ENCODE results near the gene CAPN9.
"Not testable (repeated sequence)": the region's sequence is repeated elsewhere in the genome, so short reads cannot be mapped to it uniquely, and the experiment has no call there.

CAPN9 gene

DNA sequence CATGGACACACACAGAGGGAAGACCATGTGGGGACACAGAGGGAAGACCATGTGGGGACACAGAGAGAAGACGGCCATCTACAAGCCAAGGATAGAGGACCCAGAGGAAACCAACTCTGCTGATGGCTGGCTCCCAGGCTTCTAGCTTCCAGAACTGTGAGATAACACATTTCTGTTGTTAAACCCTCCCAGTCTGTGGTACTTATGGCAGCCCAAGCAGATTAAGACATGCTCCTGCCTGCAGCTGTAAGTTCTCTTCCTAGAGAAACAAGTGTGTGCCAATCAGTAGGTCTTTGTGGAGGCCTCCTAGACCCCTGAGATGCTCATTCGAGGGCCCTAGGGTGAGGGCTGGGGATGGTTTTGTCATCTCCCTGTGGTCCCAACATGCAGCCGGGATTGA is 35.9 kb upstream of the CAPN9 start:
- no peak overlapping the region for H3K27ac ChIP-seq (ENCODE audit: low read depth in 2 of 2, low read length in 2 of 2)
- no peak overlapping the region for H3K4me3 ChIP-seq (ENCODE audit: low read length in 2 of 2)

GRCh38 chr1:230712470-230712942 is 34.7 kb upstream of the CAPN9 start:
- no peaks in the 10 kb centered on the region for H3K9me3 ChIP-seq (ENCODE audit: control insufficient read depth in 2 of 2, low read length in 2 of 2)
- H3K4me3 ChIP-seq (ENCODE audit: low read length in 2 of 2): no peak overlapping the region
- no peaks in the 10 kb centered on the region for H3K27me3 ChIP-seq (ENCODE audit: control insufficient read depth in 2 of 2, insufficient read depth in 2 of 2, low read length in 2 of 2)
- H3K27ac ChIP-seq (ENCODE audit: low read depth in 2 of 2, low read length in 2 of 2): no peak overlapping the region
- H3K9ac ChIP-seq (ENCODE audit: low read depth in 1 of 2, low read length in 2 of 2): no peak overlapping the region
- H3K4me1 ChIP-seq (ENCODE audit: control insufficient read depth in 2 of 2, insufficient read depth in 2 of 2, low read length in 2 of 2): peaks cover 14% of the 10 kb centered on the region in 2 donors
- no peaks in the 10 kb centered on the region for H3K36me3 ChIP-seq (ENCODE audit: control insufficient read depth in 2 of 2, insufficient read depth in 2 of 2, low read length in 2 of 2)

More for the DNA sequence above, 35.9 kb upstream of the CAPN9 start:
- Histone ChIP-seq H3K9ac (ENCODE audit: low read depth in 1 of 2, low read length in 2 of 2) (no peak overlapping the region), H3K27me3 (ENCODE audit: control insufficient read depth in 2 of 2, insufficient read depth in 2 of 2, low read length in 2 of 2) (no peaks in the 10 kb centered on the region), H3K9me3 (ENCODE audit: control insufficient read depth in 2 of 2, low read length in 2 of 2) (no peaks in the 10 kb centered on the region), H3K4me1 (ENCODE audit: control insufficient read depth in 2 of 2, insufficient read depth in 2 of 2, low read length in 2 of 2) (peaks cover 14% of the 10 kb centered on the region in 2 donors), H3K36me3 (ENCODE audit: control insufficient read depth in 2 of 2, insufficient read depth in 2 of 2, low read length in 2 of 2) (no peaks in the 10 kb centered on the region)

GRCh38 chr1:230713138-230713537 is 34.0 kb upstream of the CAPN9 start:
- Histone ChIP-seq H3K36me3 (ENCODE audit: control insufficient read depth in 2 of 2, insufficient read depth in 2 of 2, low read length in 2 of 2) (no peaks in the 10 kb centered on the region), H3K4me3 (ENCODE audit: low read length in 2 of 2) (no peak overlapping the region), H3K27ac (ENCODE audit: low read depth in 2 of 2, low read length in 2 of 2) (no peak overlapping the region), H3K4me1 (ENCODE audit: control insufficient read depth in 2 of 2, insufficient read depth in 2 of 2, low read length in 2 of 2) (peaks cover 9 to 10% of the 10 kb centered on the region in 2 donors), H3K9me3 (ENCODE audit: control insufficient read depth in 2 of 2, low read length in 2 of 2) (no peaks in the 10 kb centered on the region), H3K9ac (ENCODE audit: low read depth in 1 of 2, low read length in 2 of 2) (no peak overlapping the region), H3K27me3 (ENCODE audit: control insufficient read depth in 2 of 2, insufficient read depth in 2 of 2, low read length in 2 of 2) (no peaks in the 10 kb centered on the region)

DNA sequence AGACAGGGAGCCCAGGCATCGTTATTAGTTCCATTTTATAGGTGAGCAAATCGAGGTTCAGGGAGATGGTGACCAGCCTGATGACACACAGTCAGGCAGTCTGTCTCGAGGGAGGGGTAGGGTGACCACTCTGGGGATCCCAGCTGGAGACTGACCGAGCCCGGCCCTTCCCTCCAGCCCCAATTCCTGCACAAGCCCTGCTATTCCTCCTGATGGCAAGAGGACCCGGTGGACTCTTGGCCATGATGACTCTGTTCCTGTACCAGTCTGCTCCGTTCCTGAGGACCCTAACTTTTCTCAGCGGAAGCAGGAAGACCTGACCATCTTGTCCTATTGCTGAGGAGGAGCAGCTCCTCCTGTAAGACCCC is 33.7 kb upstream of the CAPN9 start:
- Histone ChIP-seq H3K36me3 (ENCODE audit: control insufficient read depth in 2 of 2, insufficient read depth in 2 of 2, low read length in 2 of 2) (no peaks in the 10 kb centered on the region), H3K9ac (ENCODE audit: low read depth in 1 of 2, low read length in 2 of 2) (peak overlapping the region in 1 of 2 donors; percentile 4), H3K27me3 (ENCODE audit: control insufficient read depth in 2 of 2, insufficient read depth in 2 of 2, low read length in 2 of 2) (no peaks in the 10 kb centered on the region), H3K4me1 (ENCODE audit: control insufficient read depth in 2 of 2, insufficient read depth in 2 of 2, low read length in 2 of 2) (peaks cover 5 to 7% of the 10 kb centered on the region in 2 donors), H3K4me3 (ENCODE audit: low read length in 2 of 2) (peak overlapping the region in 1 of 2 donors; percentile 9), H3K9me3 (ENCODE audit: control insufficient read depth in 2 of 2, low read length in 2 of 2) (no peaks in the 10 kb centered on the region), H3K27ac (ENCODE audit: low read depth in 2 of 2, low read length in 2 of 2) (no peak overlapping the region)

- no peaks in the 10 kb centered on the region for H3K27me3 ChIP-seq (ENCODE audit: control insufficient read depth in 2 of 2, insufficient read depth in 2 of 2, low read length in 2 of 2)
- H3K4me3 ChIP-seq (ENCODE audit: low read length in 2 of 2): peak within 1 kb of the TSS in 1 of 2 donors; percentile 9
- no peak within 1 kb of the TSS for H3K27ac ChIP-seq (ENCODE audit: low read depth in 2 of 2, low read length in 2 of 2)
- H3K4me1 ChIP-seq (ENCODE audit: control insufficient read depth in 2 of 2, insufficient read depth in 2 of 2, low read length in 2 of 2): peaks cover 0 to 3% of the 10 kb centered on the region in 2 donors
- peak within 1 kb of the TSS in 1 of 2 donors; percentile 4 for H3K9ac ChIP-seq (ENCODE audit: low read depth in 1 of 2, low read length in 2 of 2)
- no peaks in the 10 kb centered on the region for H3K36me3 ChIP-seq (ENCODE audit: control insufficient read depth in 2 of 2, insufficient read depth in 2 of 2, low read length in 2 of 2)
- no peaks in the 10 kb centered on the region for H3K9me3 ChIP-seq (ENCODE audit: control insufficient read depth in 2 of 2, low read length in 2 of 2)
Observed at GRCh38 chr1:230713915-230714764, 33.0 kb upstream of the CAPN9 start, which contains the start of gene AGT. AGT (minus strand) TSS chr1:230714122; CDS start chr1:230710823, 3,299 bp downstream.

DNA sequence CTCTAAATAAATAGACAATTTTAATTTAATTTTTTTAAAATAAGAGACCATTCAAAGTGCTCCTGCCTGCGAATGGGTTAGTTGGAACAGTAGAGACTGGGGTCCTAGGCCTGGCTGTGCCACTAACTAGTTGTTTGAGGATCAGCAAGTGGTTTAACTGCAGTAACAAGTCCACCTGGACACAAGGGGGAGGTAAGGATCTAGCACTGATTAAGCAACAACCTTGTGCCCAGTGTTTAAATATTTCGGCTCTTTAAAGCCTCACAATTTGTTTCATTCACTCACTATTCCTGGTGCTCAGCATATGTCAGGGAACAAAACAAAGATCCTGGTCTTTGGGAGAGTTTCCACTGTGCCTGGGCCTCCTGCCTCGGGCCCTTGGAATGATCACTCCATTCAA is 31.7 kb upstream of the CAPN9 start:
- H3K9me3 ChIP-seq (ENCODE audit: control insufficient read depth in 2 of 2, low read length in 2 of 2): no peaks in the 10 kb centered on the region
- peaks cover 0 to 3% of the 10 kb centered on the region in 2 donors for H3K4me1 ChIP-seq (ENCODE audit: control insufficient read depth in 2 of 2, insufficient read depth in 2 of 2, low read length in 2 of 2)
- H3K36me3 ChIP-seq (ENCODE audit: control insufficient read depth in 2 of 2, insufficient read depth in 2 of 2, low read length in 2 of 2): no peaks in the 10 kb centered on the region
- H3K27me3 ChIP-seq (ENCODE audit: control insufficient read depth in 2 of 2, insufficient read depth in 2 of 2, low read length in 2 of 2): no peaks in the 10 kb centered on the region
- H3K9ac ChIP-seq (ENCODE audit: low read depth in 1 of 2, low read length in 2 of 2): no peak overlapping the region
- H3K27ac ChIP-seq (ENCODE audit: low read depth in 2 of 2, low read length in 2 of 2): no peak overlapping the region
- no peak overlapping the region for H3K4me3 ChIP-seq (ENCODE audit: low read length in 2 of 2)

DNA sequence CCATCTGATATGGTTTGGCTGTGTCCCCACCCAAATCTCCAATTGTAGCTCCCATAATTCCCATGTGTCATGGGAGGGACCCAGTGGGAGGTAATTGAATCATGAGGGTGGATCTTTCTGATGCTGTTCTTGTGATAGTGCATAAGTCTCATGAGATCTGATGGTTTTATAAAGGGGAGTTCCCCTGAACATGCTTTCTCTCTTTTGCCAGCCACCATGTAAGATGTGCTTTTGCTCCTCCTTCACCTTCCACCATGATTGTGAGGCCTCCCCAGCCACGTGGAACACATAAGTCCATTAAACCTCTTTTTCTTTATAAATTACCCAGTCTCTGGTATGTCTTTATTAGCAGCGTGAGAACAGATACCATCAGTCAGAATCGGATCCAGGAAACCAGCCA is 30.7 kb upstream of the CAPN9 start:
- not testable (repeated sequence) for H3K27ac ChIP-seq (ENCODE audit: low read depth in 2 of 2, low read length in 2 of 2); H3K27me3 ChIP-seq (ENCODE audit: control insufficient read depth in 2 of 2, insufficient read depth in 2 of 2, low read length in 2 of 2); H3K4me1 ChIP-seq (ENCODE audit: control insufficient read depth in 2 of 2, insufficient read depth in 2 of 2, low read length in 2 of 2); H3K4me3 ChIP-seq (ENCODE audit: low read length in 2 of 2); H3K9me3 ChIP-seq (ENCODE audit: control insufficient read depth in 2 of 2, low read length in 2 of 2); H3K36me3 ChIP-seq (ENCODE audit: control insufficient read depth in 2 of 2, insufficient read depth in 2 of 2, low read length in 2 of 2); H3K9ac ChIP-seq (ENCODE audit: low read depth in 1 of 2, low read length in 2 of 2)

- peaks cover 0 to 3% of the 10 kb centered on the region in 2 donors for H3K4me1 ChIP-seq (ENCODE audit: control insufficient read depth in 2 of 2, insufficient read depth in 2 of 2, low read length in 2 of 2)
- H3K4me3 ChIP-seq (ENCODE audit: low read length in 2 of 2): no peak overlapping the region
- H3K9me3 ChIP-seq (ENCODE audit: control insufficient read depth in 2 of 2, low read length in 2 of 2): no peaks in the 10 kb centered on the region
- no peak overlapping the region for H3K27ac ChIP-seq (ENCODE audit: low read depth in 2 of 2, low read length in 2 of 2)
- H3K9ac ChIP-seq (ENCODE audit: low read depth in 1 of 2, low read length in 2 of 2): no peak overlapping the region
- no peaks in the 10 kb centered on the region for H3K36me3 ChIP-seq (ENCODE audit: control insufficient read depth in 2 of 2, insufficient read depth in 2 of 2, low read length in 2 of 2)
- H3K27me3 ChIP-seq (ENCODE audit: control insufficient read depth in 2 of 2, insufficient read depth in 2 of 2, low read length in 2 of 2): no peaks in the 10 kb centered on the region
Observed at GRCh38 chr1:230717251-230717650, 29.9 kb upstream of the CAPN9 start.

DNA sequence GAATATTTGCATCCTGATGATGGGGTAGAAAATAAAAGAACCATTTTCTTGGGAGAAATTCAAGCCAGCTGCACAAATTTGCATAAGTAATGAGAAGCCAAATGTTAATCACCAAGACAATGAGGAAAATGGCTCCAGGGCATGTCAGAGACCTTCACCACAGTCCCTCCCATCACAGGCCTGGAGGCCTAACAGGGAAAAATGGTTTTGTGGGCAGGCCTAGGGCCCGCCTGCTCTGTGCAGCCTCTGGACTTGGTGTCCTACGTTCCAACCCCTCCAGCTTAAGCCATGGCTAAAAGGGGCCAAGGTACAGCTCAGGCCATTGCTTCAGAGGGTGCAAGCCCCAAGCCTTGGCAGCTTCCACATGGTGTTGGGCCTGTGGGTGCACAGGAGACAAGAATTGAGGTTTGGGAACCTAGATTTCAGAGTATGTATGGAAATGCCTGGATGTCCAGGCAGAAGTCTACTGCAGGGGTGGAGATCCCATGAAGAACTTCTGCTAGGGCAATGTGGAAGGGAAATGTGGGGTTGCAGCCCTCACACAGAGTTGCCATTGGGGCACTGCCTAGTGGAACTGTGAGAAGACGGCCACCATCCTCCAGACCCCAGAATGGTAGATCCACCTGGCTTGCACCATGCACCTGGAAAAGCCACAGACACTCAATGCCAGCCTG is 25.2 kb upstream of the CAPN9 start:
- H3K9me3 ChIP-seq (ENCODE audit: control insufficient read depth in 2 of 2, low read length in 2 of 2); H3K27ac ChIP-seq (ENCODE audit: low read depth in 2 of 2, low read length in 2 of 2); H3K36me3 ChIP-seq (ENCODE audit: control insufficient read depth in 2 of 2, insufficient read depth in 2 of 2, low read length in 2 of 2); H3K9ac ChIP-seq (ENCODE audit: low read depth in 1 of 2, low read length in 2 of 2); H3K4me1 ChIP-seq (ENCODE audit: control insufficient read depth in 2 of 2, insufficient read depth in 2 of 2, low read length in 2 of 2); H3K27me3 ChIP-seq (ENCODE audit: control insufficient read depth in 2 of 2, insufficient read depth in 2 of 2, low read length in 2 of 2); H3K4me3 ChIP-seq (ENCODE audit: low read length in 2 of 2): not testable (repeated sequence)

- H3K4me1 ChIP-seq (ENCODE audit: control insufficient read depth in 2 of 2, insufficient read depth in 2 of 2, low read length in 2 of 2): peaks cover 3 to 6% of the 10 kb centered on the region in 2 donors
- H3K9ac ChIP-seq (ENCODE audit: low read depth in 1 of 2, low read length in 2 of 2): no peak overlapping the region
- no peaks in the 10 kb centered on the region for H3K36me3 ChIP-seq (ENCODE audit: control insufficient read depth in 2 of 2, insufficient read depth in 2 of 2, low read length in 2 of 2)
- H3K27me3 ChIP-seq (ENCODE audit: control insufficient read depth in 2 of 2, insufficient read depth in 2 of 2, low read length in 2 of 2): no peaks in the 10 kb centered on the region
- no peak overlapping the region for H3K27ac ChIP-seq (ENCODE audit: low read depth in 2 of 2, low read length in 2 of 2)
- peaks cover 0 to 2% of the 10 kb centered on the region in 2 donors for H3K9me3 ChIP-seq (ENCODE audit: control insufficient read depth in 2 of 2, low read length in 2 of 2)
- H3K4me3 ChIP-seq (ENCODE audit: low read length in 2 of 2): no peak overlapping the region
Observed at GRCh38 chr1:230725256-230726012, 21.8 kb upstream of the CAPN9 start.
